Colonic mucosa (tissue), 4 donors: ENCODE measurements around the gene MC3R. TPM values are rescaled to one million over a fixed set of nuclear protein-coding genes. Genes with fewer than 3 reads are reported as not detected.
A peak's percentile ranks its signal among the peaks of the same experiment; 100 is the strongest.
"Not testable (repeated sequence)": the region's sequence is repeated elsewhere in the genome, so short reads cannot be mapped to it uniquely, and the experiment has no call there.

Experiments used
- DNase-seq: peaks from one replicate; pipeline ENCODE4 v3.0.0-alpha.2; 2020
- H3K27ac ChIP-seq: fragments of 200-600 bp; one replicate; pipeline ENCODE4 v1.8.0; 2021
- H3K27me3 ChIP-seq: fragments of 200-600 bp; one replicate; pipeline ENCODE4 v1.8.0; 2021
- H3K36me3 ChIP-seq: fragments of 200-600 bp; one replicate; pipeline ENCODE4 v1.8.0; 2021
- H3K4me1 ChIP-seq: fragments of 200-600 bp; one replicate; pipeline ENCODE4 v1.8.0; 2021; ENCODE audit warnings: mild to moderate bottlenecking
- H3K4me3 ChIP-seq: fragments of 200-600 bp; one replicate; pipeline ENCODE4 v1.8.0; 2021
- H3K9ac ChIP-seq, 2 donors: one replicate each; pipeline ENCODE4 v1.7.0; 2013; ENCODE audit warnings: control low read depth in 2 of 2, low read depth in 2 of 2, low read length in 2 of 2
- H3K9me3 ChIP-seq: fragments of 200-600 bp; one replicate; pipeline ENCODE4 v1.8.0; 2021
- CTCF ChIP-seq: fragments of 200-600 bp; IDR thresholded peaks from one replicate; pipeline ENCODE4 v1.8.0; 2022; ENCODE audit warnings: antibody characterized with exemption, mild to moderate bottlenecking
- intact Hi-C: fragments of 100-400 bp; cut with DNase I; formaldehyde crosslinking; loops from one replicate; pipeline ENCODE4 v1.14.1; 2022
- total RNA-seq, 2 donors: library from RNA; stranded (reverse); fragmentation: NEBNext Ultra II Directional in 1 of 2; extraction: Animal tissue kit (Norgen Biotek cat#: 25700) in 1 of 2; gene quantifications; one replicate each; pipeline ENCODE4 v1.2.1, GENCODE V29; 2021
- donor health status: healthy.
- donor health status: DM: no; HTN: no; CAD: no.
- donor health status: DM: no; HTN: no; CAD: no.

MC3R gene
- total RNA-seq, 2 donors from 2014 or later, result not detected

DNA sequence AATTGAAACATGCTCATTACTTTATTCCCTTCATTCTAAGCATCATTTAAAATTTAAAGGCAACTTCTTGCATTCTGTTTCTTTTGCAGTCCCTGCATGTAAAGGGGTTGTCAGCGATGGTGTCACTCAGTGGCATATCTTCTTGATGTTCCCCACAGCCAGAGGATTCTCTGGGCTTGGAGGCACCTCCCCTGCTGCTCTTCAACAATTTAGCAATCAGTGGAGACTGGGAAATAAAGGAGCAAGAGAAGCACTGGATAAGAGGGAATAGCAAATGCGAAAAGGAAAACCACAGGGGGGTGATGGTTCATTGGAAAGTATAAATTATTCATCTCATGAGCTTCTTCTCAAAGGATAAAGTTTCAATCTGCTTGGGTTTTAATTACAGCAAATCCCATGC lies 30.7 kb upstream of the MC3R start:
- no peaks in the 10 kb centered on the region for H3K36me3 ChIP-seq
- DNase-seq, result no peak
- H3K9ac ChIP-seq, result no peak overlapping the region
- no peak for TF ChIP-seq CTCF
- intact Hi-C loops, result no loop called here
- H3K27me3 ChIP-seq, result no peaks in the 10 kb centered on the region
- H3K4me3 ChIP-seq, result no peak overlapping the region
- no peak overlapping the region for H3K27ac ChIP-seq
- H3K9me3 ChIP-seq, result no peaks in the 10 kb centered on the region
- no peaks in the 10 kb centered on the region for H3K4me1 ChIP-seq

DNA sequence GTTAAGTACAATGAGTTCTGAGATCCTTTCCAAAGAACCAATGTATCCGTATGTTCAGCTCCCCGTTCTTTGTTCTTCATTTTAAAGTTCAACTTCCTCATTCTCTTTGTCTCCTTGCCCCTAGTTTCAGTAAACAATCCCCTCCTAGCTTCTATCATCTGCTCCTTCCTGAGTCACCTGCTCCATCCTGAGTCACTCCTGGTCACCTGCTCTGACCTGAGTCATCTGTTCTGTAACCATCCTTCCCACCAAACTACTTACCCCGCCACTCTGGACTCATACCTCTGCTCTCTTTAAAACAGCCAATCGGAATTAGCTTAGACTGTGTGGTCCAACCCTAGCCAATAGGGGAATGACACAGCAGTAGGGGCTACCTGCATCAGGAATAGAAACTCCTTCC lies 27.3 kb upstream of the MC3R start:
- H3K4me3 ChIP-seq, H3K9me3 ChIP-seq, H3K36me3 ChIP-seq, H3K27ac ChIP-seq, H3K27me3 ChIP-seq, H3K4me1 ChIP-seq, DNase-seq, intact Hi-C loops, H3K9ac ChIP-seq: not testable (repeated sequence)

DNA sequence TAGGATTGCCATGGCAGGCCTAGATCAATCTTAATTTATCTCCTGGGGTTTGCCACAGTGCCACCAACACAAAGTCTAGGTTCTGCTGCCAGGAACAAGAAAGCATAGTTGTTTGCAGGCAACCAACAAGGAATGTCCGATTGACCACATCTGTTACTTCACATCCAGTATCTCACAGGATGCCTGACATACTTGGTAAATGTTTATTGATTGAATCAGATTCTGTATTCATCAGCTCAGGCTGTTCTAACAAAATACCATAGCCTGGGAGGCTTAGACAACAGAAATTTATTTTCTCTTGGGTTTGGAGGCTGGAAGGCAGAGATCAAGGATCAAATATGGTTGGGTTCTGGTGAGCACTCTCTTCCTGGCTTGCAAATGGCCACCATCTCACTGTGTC lies 26.3 kb upstream of the MC3R start:
- Histone ChIP-seq H3K27me3 (no peaks in the 10 kb centered on the region), H3K4me1 (no peaks in the 10 kb centered on the region), H3K9me3 (no peaks in the 10 kb centered on the region), H3K4me3 (no peak overlapping the region), H3K27ac (no peak overlapping the region), H3K9ac (no peak overlapping the region), H3K36me3 (no peaks in the 10 kb centered on the region)
- no peak for TF ChIP-seq CTCF
- intact Hi-C loops, result no loop called here
- DNase-seq, result no peak

GRCh38 chr20:56222945-56223344 lies 25.6 kb upstream of the MC3R start:
- DNase-seq, result peak; percentile 24
- H3K9me3 ChIP-seq, result no peaks in the 10 kb centered on the region
- intact Hi-C loops, result no loop called here
- no peaks in the 10 kb centered on the region for H3K36me3 ChIP-seq
- no peak overlapping the region for H3K27ac ChIP-seq
- no peak overlapping the region for H3K4me3 ChIP-seq
- no peaks in the 10 kb centered on the region for H3K4me1 ChIP-seq
- no peak overlapping the region for H3K9ac ChIP-seq
- TF ChIP-seq CTCF, result no peak
- no peaks in the 10 kb centered on the region for H3K27me3 ChIP-seq

DNA sequence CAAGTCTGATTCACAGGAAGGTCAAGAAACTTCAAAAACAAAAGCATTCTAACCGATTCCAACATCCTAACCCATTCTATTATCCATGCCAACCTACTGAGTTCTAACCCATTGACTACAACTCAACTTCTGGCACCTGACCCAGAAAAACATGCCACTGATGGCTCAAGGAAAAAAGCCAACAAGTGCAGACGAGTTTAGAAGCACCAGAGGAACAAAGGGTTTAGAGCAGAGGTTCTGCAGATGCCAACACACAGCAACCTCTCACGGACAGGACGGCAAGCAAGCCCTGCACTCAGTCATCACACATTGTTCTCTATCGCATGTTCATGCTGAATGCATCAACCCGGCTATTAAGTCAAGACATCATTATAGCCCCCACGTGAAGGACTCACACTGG lies 25.2 kb upstream of the MC3R start:
- DNase-seq, result no peak
- no peaks in the 10 kb centered on the region for H3K4me1 ChIP-seq
- H3K9me3 ChIP-seq, result no peaks in the 10 kb centered on the region
- H3K27me3 ChIP-seq, result no peaks in the 10 kb centered on the region
- H3K4me3 ChIP-seq, result no peak overlapping the region
- no peak overlapping the region for H3K27ac ChIP-seq
- TF ChIP-seq CTCF, result no peak
- H3K9ac ChIP-seq, result no peak overlapping the region
- no peaks in the 10 kb centered on the region for H3K36me3 ChIP-seq
- intact Hi-C loops, result no loop called here

GRCh38 chr20:56228021-56228420 lies 20.5 kb upstream of the MC3R start:
- no peak overlapping the region for H3K27ac ChIP-seq
- no peaks in the 10 kb centered on the region for H3K36me3 ChIP-seq
- no peak for DNase-seq
- intact Hi-C loops, result no loop called here
- H3K4me1 ChIP-seq, result no peaks in the 10 kb centered on the region
- no peaks in the 10 kb centered on the region for H3K9me3 ChIP-seq
- no peak overlapping the region for H3K4me3 ChIP-seq
- no peaks in the 10 kb centered on the region for H3K27me3 ChIP-seq
- TF ChIP-seq CTCF, result no peak
- H3K9ac ChIP-seq, result no peak overlapping the region
